HuH-7 (cell line): ENCODE measurements around the gene FZD7.

Experiments used
- DNase-seq: peaks from one replicate; pipeline ENCODE4 v3.0.0; 2011; ENCODE audit warnings: low spot score

Gene FZD7

DNA sequence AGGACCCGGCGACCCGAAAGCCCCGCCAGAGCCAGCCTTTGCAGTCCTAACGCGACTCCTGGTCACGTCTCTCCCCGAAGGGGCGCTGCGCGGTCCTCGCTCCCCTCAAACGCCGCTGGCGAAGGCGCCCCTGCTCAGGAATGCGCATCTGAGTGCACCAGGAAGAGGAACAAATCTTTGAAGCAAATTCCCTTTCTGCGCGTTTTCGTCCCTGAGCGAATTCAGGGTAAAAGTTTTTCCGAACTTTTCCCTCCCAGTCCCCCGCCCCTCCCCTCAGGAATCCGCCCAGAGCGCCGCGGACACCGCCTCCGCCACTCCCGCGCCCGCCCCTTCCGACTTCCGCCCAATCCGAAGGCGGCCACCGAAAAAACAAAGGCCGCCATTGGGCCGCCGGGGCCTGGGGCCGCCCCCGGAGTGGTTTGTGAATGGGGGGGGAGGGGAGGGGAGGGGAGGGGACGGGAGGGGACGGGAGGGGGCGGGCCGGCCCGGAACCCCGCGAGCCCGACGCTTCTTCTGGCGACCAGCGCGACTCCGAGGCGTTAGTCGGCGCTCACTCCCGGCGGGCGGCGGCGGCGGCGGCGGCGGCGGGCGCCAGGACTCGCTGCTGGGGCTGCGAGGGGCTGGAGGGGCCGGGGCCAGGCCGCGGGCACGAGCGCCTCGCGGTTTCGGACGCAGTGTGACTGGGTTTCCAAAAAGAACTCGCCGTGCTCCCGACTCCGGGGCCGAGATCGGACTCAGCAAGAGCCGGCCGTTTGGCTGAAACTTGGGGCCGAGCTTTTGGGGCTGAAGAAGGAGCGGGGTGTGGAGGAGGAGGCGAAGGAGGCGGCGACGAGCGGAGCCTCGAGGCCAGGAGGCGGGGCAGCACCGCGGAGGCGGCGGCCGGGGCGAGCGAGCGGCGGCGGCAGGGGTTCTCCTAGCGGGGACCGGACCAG, at the start of gene FZD7:
Gene FZD7, plus strand, starts transcription at position 539 of the 932 bp plus-strand sequence. CDS start 793 bp downstream, outside the sequence.
- DNase-seq = peak; percentile 88

DNA sequence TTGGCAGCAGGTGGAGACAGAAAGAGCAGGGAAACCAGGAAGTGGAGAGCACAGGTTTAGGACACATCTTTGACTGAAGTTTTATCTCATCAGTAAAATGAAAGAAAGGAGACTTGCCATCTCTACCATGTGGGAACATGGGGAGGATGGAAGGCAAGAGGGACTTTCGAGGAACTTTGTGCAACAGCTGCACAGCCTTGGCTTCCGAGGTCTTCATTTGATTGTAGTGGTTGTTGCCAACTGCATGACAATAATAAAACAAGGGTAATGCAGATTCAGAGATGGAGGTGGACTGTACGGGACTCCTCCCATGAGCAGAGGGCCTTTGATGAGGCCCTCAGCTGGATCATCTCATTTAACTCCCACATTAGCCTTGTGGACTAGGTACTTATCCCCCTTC, 49.3 kb upstream of the FZD7 start:
- no peak for DNase-seq

- DNase-seq = no peak
These were observed 48.7 kb upstream of the FZD7 start for GRCh38 chr2:201984800-201985525.

DNA sequence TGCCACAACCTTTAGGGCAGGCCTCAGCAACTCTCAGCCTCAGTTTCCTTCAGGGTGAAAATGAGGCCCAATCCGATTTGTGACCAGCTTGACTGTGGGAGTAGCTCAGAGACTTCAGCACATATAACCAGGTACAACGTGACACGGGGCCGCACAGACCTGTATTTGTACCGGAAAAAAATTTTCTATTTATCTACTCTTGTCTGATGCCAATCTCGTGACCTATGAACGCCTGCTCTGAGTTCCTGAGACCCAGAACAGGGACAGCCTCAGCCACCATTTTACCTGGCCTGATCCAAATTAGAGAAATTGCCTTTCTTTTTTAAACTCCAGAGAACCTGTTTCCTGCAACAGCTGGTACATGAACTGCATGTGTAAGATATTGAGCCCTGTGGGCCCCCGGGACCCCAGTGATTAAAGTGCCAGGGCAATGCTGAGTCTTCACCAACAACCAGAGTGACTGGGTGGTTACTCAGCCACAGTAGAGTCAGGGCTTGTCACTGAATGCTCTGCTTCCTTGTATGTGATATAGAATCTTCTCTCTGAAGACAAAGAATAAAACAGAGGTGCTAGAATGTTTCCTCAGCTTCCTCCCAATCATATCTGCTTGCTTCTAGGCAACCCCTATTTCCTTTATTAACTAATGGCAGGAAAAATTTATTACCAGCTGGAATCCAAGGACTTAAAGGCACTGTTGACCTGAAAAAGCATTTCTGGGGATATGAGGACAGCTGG, 47.8 kb upstream of the FZD7 start:
- DNase-seq = no peak

GRCh38 chr2:201986463-201986735, 47.3 kb upstream of the FZD7 start:
- no peak for DNase-seq

DNA sequence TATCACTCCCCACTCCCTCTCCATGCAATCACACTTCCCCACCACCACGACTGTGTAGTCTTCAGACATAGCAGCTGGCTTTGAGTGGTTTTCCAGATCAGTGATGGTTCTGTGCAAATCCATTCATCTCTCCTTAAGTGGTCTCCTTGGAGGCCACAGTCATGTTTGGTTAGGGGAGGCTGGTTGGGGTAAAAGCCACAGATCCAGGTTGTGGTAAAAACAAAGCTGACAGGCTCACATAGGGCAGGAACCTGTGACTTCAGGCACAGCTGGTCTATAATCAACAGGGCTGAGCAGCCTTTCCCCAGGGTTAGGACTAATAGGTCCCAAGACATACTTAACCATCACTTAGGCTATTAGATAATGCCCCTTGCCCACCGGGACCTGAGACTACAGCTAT, 46.2 kb upstream of the FZD7 start:
- no peak for DNase-seq

- DNase-seq = no peak
These were observed 43.6 kb upstream of the FZD7 start for GRCh38 chr2:201990069-201990468.

DNA sequence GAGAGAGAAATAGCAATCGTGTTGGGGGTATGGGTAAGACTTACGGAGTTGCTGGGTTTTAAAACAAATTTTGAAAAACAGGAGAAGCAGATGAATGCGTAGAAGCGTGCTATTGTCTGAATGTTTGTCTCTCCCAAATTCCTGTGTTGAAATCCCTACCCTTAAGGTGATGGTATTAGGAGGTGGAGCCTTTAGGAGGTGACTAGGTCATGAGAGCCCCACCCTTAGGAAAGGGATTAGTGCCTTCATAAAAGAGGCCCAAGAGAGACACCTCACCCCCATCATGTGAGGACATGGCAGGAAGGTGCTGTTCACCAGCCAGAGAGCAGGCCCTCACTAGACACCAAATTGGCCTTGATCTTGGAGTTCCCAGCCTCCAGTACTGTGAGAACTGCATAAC, 40.7 kb upstream of the FZD7 start:
- no peak for DNase-seq

DNA sequence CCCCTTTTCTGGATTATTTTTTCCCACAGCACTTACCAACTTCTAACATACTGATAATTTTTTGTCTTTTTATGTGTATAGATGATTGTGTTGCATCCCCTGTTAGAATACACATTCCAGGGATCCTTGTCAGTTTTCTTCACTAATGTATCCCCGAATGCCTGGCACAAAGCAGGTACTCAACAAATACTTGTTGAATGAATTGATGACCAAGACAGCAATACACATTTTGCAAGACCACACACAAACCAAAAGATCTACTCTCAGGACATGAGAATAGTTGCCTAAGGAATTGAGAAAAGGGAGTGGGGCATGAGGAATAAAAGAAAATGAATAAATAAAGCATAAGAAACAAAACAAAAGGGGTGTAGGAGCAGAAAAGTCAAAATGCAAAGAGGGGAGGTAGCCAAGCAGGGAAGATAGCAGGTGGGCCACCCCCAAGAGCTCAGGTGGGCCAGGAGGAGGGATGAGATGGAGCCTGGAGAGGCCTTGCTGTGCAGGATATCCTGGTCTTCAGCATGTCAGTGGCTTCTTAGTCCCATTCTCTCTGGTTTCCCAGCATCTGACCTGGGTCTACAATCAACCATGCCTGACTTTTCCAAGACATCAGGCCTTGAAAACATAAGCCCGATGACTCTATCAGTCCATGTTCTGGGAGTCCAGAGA, 38.5 kb upstream of the FZD7 start:
- DNase-seq = no peak

GRCh38 chr2:201996006-201996405, 37.6 kb upstream of the FZD7 start:
- DNase-seq = no peak

- no peak for DNase-seq
These were observed 36.9 kb upstream of the FZD7 start for GRCh38 chr2:201996679-201997314.

DNA sequence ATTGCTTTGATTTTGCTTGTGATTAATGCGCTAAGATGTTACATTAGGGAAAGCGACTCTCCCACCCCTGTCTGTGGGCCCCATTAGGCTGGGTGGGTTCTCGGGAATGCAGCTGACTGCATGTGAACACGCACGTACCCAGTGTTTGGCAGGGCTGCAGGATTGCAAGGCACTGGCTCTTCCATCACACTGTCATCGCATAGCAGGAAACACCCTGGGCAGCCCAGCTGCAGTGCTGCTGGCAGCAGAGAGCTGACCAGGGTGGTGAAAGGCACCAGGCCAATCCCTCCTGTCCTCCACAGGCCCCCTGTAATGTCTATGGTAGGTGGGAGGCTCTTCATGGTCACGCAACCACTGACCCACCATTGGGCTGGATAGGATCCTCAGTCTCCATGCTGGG, 34.4 kb upstream of the FZD7 start:
- DNase-seq = no peak

DNA sequence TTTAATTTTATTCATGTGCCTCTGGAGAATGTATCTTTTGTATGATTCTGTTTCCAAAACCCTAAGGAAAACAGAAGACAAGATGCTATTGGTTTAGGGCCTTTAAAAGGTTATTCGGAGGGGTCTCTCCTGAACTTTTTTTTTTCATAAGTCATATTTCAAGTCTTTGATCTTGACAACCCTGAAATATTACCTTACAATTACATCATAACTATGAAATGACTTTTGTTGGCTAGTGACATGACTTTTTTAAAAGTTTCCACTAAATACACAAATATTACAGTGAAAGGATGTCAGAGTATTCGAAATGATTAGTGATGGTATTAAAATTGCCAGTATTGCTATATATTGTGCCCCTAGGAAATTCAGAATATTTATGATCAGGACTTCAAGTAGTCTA, 31.8 kb upstream of the FZD7 start:
- no peak for DNase-seq

GRCh38 chr2:202002381-202002780, 31.3 kb upstream of the FZD7 start:
- DNase-seq = no peak

DNA sequence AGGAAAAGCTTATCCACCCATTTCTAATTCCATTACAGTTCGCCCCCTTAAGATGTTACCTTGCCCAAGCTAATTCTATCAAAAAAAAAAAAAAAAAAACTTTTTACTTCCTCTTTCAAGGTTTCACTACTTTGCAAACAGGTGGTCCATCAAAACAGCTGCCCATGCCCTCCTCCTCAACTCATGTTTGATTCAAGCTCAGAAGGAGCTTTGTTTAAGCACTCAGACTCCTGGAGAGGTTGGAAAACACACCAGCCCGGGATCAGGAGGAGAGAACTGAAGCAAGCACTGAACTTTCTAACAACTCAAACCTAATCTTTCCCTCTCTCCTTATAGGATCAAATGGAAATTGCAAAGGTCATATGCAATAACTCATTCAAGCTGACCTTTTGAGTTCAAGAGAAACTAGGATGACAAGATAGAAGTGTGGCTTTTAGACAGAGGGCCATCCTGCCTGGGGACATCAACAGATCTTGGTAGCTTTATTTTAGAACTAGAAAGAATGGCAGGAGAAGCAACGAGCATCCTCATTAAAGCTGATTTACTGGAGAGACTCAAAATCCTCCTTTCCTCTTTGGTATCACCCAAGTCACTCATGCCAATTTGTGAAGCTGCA, 28.3 kb upstream of the FZD7 start:
- no peak for DNase-seq

GRCh38 chr2:202006301-202006700, 27.4 kb upstream of the FZD7 start:
- no peak for DNase-seq

DNA sequence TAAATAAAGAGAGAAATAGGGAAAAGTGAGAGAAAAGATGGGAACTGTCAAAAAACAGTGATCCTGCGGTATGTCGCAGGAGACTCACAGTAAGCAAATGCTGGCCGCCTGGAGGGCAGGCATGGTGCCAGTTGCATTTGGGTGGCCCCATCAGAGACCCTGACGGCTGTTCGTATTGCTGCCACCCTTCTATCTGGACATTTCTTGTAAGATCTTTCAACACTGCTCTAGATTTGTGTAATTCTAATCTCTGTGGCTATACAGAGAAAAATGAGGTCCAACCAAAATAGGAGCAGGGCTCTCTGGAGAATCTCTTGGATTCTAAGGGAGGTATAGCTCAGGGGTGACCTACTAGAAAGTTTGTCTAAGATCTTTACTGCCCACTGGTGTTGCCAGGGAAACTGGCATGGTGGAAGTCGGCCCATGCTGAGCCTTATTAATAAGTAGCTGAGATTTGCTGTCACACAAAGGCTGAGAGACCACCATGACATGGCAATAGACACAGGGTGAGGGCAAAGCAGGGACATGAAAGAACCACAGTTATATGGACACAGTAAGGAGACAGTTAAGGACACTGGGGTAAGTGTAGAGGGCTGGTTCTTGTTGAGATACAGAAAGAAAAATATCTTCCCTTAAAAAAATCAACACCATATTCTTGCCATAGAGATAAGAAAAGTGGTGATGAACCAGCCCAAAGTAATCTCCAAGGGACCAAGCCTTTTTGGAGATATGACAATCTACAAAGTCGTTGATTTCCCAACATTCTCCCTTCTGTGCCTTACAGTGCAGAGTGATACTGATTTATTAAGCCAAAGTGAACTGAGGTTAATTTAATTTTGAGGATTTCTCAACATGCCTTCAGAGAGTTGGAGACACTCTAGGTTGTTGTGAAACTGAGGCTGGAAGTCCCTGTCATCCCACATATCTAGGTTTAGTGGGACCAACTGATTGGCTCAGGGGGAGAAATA, 26.4 kb upstream of the FZD7 start:
- DNase-seq = no peak

GRCh38 chr2:202007983-202008354, 25.7 kb upstream of the FZD7 start:
- DNase-seq = no peak

DNA sequence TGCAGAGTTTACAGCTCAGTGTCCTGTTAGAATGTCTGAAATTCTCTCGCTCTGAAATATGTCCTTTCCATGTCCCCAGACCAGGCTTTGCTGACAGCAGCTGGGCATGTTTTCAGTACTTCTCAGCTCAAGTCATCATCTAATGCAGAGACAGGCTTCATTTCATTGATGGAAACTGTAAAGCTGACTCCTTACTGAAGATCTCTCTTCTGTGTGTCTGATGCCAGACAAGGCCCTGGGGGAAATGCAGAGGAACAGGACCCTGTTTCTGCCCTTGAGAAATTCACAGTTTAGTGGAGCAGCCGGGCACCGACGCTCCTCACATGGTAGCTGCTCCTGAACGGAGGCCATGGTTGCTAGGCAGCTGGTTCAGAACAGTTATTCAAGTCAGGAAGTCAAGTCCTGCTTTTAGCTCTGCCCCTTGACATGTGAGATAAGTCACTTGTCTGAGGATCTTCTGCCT, 24.6 kb upstream of the FZD7 start:
- no peak for DNase-seq

DNA sequence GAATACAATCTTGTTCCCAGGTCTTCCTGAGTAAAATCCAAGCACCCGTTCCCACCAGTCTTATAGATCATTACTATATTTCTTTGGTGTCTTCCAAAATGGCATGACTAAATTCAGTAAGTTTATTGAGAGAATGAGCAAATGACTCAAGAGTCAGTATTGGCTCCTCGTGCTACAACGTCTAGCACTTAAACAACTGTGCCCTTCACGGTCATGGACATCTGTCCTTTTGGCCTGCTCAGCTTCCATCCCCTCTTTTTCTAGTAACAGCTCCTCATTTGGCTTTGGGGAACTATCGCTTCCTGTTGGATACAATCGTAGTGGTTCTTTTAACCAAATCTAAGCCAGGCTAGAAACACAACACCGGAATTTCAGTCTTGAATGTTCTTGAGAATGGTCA, 24.1 kb upstream of the FZD7 start:
- DNase-seq = no peak
